ENCODE data around the gene LIF.

Gene LIF

GRCh38 chr22:30262917-30263741 lies 16.6 kb upstream of the LIF start:
- DNase-seq: peak; percentile 52 to 57

- DNase-seq: no peak
Measured at GRCh38 chr22:30262112-30262511, 15.6 kb upstream of the LIF start.

- peak; percentile 17 to 36 for DNase-seq
Measured at GRCh38 chr22:30261134-30261533, 14.6 kb upstream of the LIF start.

DNA sequence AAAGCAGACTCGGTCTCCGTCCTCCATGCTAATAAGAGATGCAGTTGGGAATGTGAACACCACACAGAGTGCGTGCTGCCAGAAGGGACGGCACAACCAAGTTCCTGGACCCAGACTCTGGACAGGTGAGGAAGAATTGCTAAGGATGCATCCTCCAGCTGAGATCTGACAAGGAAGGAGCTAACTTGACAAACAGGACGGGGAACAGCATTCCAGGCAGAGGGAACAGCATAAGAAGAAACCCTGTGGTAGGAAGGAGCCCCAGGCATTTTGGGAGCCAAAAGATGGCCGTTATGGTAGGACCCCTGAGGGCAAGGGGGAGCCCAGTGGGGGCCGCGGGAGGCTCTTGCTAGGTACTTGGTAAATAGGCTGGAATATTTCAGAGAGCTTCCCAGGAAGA lies 14.1 kb upstream of the LIF start:
- DNase-seq: no peak

GRCh38 chr22:30260276-30260675 lies 13.7 kb upstream of the LIF start:
- no peak for DNase-seq

DNA sequence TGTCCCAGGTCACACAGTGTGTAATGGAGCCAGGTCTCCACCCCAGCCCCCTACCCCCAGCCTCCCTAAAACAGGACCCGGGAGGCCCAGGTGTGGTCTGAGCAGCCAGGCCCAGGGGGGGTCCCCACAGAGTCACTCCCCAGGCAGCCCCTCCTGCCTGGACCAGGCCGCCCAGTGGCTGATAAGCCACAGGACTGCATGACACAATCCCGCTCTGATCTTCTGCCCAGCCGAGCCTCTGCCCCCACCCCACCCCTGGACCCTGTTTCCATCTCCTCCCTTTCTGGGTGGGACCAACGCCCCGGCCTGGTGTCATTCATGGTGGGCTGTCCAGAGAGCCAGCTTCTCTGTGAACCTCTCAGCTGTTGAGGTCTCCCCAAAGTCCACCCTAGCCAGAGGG lies 7.8 kb upstream of the LIF start:
- no peak for DNase-seq

DNA sequence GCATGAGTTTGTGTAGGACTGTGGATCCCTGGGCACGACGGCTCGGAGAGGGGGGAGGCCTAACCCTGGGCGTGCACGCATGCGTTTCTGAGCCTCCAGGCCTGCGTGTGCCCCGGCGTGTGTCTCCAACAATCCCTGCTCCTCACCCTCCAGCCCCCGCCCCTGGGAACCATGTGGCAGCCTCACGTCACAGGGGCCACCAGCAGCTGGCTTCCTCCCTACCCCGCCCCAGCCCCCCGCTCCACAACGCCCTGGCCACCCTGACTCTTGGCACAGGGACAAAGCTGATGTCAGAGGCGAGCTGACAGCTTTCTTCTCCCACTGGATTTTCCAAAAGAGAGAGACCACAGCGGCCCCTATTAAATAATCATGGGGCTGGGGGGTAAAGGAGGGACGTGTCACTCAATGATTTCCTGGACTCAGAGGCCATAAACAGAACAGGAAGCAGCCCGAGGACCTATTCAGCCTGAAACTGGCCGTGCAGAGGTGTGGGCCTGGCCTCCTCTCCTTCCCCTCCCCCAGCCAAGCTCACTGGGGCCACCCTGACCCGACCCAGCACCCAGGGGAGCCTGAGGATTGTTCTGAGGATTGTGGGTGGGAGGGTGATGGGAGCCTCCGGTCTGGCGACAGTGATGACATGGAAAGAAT lies 6.8 kb upstream of the LIF start:
- DNase-seq: no peak

GRCh38 chr22:30252411-30253204 lies 6.0 kb upstream of the LIF start:
- peak; percentile 29 to 30 for DNase-seq

- DNase-seq: no peak
Measured at GRCh38 chr22:30251711-30252110, 5.2 kb upstream of the LIF start.

GRCh38 chr22:30250661-30251267 lies 4.2 kb upstream of the LIF start:
- DNase-seq: no peak

DNA sequence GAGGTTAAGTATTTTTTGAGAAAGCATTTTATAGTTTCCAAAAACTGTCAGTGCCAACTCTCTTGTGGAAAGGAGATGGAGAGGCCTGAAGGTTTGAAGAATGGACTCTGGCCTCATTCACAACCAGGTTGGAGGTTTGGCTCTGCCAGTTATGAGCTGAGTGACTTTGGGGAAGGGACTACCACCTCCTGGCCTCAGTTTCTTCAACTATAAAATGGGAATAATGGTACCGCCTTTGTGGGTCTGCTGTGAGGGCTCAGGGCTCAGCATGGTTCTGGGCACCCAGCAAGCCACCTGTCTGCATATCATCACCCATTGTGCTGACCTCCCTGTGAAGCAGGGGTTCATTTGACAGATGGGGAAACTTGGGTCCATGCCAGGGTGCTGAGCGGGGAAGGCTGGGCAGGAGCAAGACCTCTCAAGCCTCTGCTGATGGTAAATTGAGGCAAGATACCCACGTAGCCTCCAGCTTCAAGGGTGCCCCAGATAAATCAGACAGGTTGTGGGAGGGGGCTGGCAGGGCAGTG lies 3.5 kb upstream of the LIF start:
- DNase-seq: no peak

- no peak for DNase-seq
Measured at GRCh38 chr22:30249049-30250038, 2.8 kb upstream of the LIF start.

- no peak for DNase-seq
Measured at GRCh38 chr22:30248484-30248883, 1.9 kb upstream of the LIF start.

GRCh38 chr22:30247974-30248373 lies 1.4 kb upstream of the LIF start:
- DNase-seq: no peak

DNA sequence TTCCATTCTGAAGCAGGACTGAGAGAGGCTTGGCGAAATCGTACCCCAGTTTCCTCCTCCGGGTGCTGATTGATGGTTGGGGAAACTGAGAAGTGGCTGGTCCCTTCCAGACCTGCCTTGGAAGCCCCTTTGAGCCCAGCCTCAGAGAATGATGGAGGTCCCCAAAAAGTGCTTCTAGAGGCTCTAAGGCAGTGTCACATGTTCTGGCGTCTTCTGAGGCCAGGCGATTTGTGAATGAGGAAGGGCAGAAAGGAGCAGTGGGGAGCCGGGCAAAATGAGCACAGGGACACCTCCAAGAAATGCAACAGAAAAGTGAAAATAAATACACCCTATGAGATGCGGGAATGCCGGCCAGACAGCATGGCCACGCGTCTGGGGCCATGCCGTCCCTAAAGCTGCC lies 1.0 kb upstream of the LIF start:
- DNase-seq: no peak

DNA sequence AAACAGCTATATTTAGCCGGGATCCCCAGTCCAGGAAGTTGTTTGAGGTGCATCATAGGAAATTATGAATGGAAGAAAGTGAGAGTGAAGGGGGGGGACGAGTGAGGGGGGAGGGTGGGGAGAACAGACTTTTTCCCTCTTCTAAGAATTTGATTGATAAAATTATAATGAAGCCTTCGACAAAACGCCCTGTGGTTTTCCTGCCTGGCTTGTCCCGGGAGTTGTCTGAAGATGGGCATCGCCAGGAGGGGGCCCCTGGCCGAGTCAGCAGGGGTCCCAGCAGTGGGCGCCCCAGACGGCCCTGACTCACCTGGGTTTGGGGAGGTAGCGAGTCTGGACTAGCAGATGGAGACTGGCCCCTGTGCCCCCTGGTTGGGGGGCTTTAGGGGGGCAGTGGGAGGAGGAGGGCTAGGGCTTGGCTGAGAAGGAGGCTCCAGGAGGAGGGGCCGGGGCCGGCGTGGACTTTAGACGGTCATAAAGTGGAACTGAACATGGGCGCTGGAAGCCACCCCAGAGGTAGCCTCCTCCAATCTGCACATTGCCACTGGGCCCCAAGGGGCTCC lies 336 bp upstream of the LIF start:
- DNase-seq: peak in 1 of 2 experiments; percentile 1

DNA sequence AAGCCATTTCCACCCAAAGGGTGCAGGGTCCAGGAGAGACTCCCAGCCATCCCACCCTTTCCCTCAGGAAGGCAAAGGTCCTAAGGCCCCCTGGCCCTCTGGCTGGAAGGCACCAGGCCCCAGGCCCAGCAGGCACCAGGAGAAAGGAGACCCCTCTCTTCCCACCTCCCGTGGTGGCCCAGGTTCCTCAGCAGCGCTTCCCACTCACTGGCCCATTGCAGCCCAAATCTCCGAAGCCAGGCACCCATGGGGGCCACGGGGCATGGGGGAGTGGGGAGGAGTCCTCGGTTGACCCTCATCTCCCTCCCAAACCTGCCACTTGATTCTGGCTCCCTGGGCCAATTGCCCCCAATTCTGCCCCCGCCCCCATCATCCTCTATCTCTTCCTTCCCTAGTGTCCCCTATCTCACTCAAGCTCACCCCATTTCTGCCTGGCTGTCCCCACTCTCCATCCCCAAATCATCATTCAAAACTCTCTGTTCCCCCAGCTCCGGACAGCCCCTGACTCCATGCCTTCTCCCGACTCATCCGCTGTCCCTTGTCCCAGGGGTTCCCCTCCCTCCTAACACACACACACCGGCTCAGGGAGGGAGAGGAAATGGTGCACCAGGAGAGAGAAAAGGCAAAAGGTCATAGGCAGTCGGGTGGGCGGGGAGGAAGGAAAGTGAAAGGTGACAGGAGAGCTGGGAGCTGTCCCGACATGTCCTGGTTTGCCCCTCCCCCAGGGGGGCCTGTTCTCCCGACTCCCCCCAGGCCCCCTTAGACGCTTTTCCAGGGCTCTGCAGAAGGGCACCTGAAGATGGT lies 1.2 kb downstream of the LIF start:
- DNase-seq: no peak

- DNase-seq: no peak
Measured at GRCh38 chr22:30244641-30245040, 1.9 kb downstream of the LIF start.

DNA sequence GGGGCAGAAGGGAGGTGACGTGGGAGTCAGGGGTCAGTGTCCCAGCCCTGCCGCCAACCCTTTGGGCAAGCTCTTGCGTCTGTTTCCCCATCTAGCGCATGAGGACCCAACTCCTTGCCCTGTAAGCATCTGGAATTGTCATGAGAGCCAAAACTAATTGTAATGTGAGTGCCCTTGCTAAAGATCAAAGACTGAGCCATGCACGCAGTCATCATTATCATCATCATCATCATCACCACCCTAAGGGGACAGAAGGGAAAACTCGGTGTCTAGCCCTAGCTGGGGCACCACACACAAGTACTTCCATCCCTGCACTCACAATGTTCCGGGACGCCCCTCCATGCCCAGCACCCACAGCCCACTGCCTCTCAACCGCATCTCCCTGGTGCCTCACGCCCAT lies 2.5 kb downstream of the LIF start:
- DNase-seq: no peak

- DNase-seq: no peak
Measured at GRCh38 chr22:30243661-30244060, 2.9 kb downstream of the LIF start.

All from AML-193 (cell line).